NCI-H2196 (cell line): ENCODE results near the gene RAB6B.

Source experiments
- DNase-seq: peaks from one replicate; lab custom pipeline; 2025; ENCODE audit not compliant: unreplicated experiment; lab: John Stamatoyannopoulos, UW

The RAB6B gene

DNA sequence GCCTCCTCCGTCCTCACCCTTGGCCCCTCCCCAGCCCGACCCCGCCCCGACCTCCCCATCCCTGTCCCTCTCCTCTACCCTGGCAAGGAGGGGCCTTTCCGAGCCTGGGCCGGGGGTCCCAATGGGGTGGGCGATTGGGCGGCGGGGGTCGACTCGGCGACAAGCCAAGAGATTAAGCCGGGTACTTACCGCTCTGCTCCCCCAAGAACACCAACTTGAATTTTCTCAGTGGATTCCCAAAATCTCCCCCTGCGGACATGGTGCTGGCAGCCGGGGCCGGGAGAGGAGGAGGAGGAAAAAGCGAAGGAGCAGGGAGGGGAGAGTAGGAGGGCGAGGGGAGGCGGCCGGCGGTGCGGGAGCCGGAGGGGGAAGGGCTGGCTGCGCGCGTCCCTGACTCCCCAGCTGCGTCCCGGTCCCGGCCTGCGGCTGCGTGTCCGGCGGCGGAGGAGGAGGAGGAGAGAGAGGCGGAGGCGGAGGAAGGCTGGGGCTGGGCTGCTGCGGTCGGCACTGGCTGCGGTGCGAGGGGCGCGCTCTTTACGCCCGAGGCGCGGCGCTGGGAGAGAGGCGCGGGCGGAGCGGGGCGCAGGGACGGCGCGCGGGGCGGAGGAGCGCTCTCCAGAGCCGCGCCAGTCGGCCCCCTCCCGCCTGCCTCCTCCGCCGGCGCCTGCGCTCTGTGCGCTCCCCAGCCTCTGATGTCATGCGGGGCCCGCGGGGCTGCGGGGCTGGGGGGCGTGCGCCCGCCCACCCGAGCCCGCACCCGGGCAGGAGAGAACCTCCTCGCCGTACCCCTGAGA lies at the start of gene RAB6B:
TSS of gene RAB6B (minus strand) at position 675 of the 794 bp plus-strand sequence. CDS start at position 259, 416 bp downstream.
- DNase-seq, result peak; percentile 58

DNA sequence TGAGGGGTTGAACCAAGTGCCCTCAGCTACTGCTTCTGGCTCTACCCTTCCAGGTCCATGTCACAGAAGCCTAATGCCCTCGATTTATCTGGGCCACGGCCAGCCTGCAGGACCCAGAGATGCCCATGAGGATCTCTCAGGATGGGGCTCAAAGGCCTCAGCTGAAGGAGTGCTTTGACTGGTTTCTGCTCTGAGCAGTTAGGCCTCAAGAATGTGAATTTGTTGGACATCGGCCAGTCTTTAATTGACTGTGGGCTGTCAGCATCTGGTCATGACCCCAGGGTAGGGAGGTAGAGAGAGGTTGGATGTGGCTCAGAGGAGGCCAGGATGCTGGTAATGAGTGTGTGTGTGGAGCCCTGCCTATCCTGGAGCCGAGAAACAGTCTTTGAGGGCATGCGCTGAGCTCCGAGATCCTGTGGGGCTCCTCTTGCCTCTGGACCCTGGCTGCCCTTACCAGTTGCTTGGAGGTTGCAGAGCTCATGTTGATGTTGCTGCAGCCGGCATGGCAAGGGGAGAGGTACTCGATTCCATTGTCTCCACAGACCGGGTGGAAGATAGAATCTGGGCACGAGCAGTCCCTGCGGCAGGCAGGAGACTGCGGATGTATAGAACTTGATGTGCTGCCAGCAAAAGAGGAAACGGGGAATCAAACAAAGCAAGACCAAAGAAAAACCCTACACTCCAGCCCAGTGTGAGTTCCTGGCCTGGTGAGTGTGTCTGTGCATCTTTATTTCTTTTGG lies 49.1 kb upstream of the RAB6B start:
- peak; percentile 55 for DNase-seq

DNA sequence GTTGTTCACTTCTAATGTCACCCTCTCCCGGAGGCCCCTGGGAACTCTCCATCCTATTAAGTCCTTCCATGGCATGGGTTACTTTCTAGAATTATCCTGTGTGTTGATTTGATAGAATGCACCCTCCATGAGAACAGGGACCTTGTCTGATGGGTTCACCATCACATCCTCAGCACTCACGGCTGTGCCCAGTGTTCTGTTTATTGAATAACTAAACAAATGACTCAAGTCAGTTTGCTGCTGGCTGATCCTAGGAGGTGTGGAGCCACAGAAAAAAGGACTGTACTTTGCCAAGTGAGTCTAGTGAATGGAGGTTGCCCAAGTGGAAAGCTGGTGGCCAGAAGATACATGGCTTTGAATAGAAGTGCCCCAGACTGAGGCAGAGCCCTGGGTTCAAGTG lies 48.5 kb upstream of the RAB6B start:
- no peak for DNase-seq

DNA sequence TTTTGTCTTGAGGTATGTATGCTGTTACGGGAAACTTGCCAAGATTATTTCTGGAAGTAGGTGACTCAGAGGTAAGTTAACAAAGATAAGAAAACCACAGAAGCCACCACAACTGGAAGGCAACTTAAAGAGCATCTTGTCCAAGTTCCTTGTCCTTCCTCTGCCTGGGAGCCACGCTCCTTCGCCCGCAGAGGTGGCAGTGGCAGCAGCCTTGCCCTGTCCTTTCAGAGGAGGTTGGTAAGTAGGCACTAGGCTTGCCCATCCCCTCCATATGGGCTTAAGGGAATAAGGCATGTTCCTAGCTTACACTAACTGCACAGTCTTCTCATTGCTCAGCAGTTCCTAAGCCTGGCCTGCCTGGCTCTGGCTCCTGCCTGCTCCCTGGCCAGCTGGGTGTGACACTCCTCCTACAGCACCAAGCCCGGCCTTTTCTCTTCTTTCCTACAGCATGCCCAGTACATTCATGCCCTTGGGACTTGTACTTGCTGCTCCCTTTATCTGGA lies 48.0 kb upstream of the RAB6B start:
- peak; percentile 35 for DNase-seq

DNA sequence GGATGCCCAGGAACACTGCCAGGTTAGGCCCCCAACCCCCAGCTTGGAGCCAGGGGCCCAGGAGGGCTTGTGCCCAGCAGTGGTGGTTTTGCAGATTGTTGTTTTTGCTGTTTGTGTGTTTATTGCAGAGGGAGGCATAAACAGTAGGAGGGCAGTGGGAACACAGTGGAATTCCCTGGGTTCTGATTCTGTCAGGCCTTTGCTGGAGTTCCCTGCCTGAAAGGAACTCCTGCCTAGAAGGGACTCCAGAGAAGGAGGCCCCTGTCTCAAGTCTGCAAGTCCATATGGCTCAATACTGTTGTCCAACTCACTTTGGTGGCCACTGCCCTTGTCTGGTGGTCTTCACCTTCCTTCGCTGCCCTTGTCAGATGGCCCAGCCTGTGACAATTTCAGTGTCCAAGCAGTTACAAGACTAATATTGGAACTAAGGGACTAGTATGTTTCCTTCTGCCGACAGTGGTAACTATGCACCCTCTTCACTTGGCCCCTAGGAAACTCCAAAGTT lies 47.4 kb upstream of the RAB6B start:
- DNase-seq, result no peak

DNA sequence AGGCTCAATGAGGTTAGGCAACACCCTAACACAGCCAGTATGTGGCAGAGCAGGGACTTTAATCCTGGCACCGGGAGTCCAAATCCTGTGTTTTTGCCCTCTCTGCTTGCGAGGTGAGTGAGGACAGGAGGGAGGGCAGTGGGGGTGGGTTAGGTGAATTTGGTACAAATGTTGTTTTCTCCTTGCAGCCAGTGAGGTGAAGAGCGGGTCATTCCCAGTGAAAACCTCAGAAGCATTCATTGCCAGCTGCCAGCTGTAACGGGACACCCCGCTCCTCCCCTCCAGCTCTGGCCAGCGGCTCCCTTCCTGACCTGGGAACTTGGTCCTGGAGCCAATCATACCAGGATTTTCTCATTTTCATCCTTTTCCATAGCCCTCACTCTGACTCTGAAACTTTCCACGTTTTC lies 45.7 kb upstream of the RAB6B start:
- no peak for DNase-seq

DNA sequence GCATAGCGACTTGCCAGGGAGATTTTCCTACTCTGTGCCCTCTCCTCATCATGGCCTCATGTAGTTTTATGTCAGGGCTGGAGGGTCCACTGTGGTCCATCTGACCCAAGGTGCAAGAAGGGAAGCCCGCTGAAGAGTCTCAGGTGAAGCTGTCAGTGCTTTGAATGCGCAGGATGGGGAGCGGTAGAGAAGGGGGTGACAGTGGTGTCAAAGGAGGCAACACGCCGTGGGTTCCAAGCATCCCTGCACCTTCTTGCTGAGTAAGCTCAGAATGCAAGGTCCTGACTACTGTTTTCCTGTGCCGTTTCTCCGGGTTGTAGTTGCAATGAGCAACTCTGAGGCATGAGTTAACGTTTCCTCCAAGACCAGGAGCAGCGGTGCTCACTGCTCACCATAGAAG lies 44.9 kb upstream of the RAB6B start:
- no peak for DNase-seq

DNA sequence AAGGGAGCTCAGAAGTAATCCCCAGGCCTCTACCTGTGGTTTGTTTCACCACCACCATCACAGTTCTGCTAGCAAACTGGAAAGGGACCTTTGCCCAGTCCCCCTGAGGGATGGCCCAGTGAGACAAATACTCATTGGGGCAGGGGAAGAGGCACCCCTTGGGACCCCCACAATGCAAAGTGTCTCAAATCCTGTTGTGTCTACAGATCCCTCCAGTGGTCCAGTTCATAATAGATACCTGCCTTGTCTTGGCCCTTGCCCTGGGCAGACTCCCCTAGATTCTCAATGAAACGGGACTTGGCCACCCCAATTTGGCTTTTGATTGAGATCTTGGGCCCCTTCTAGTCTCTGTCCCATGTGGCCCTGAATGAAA lies 43.8 kb upstream of the RAB6B start:
- DNase-seq, result no peak

DNA sequence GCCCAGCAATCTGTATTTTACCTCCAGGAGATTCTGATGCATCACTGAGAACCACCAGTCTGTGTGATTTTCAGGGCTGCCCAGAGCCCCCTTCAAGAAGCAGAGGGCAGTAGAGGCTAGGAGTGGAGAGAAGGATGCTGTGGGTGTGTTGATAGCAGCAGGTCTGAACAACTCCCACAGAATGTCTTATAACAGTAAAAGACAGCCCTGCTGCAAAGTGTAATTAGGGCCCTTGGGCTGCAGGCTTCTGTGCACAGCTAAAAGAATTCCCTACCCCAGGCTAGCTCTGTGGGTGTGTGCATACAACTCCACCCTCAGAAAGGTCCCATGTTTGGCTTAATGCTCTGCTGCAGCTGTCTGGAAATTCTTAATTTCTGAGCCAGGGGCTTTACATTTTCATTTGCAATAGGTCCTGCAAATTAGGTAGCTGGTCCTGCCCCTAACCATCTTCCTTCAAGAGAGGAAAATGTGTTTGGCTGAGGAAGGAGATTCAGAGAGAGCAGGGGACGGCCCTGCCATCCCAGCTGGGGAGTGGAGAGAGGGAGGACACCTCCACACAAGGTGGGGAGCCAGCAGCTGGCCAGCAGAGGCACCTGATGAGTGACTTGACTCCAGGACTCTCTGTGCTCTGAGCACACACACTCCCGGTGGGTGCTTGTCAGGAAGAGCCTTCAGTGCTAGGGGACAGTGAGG lies 43.2 kb upstream of the RAB6B start:
- DNase-seq, result no peak

DNA sequence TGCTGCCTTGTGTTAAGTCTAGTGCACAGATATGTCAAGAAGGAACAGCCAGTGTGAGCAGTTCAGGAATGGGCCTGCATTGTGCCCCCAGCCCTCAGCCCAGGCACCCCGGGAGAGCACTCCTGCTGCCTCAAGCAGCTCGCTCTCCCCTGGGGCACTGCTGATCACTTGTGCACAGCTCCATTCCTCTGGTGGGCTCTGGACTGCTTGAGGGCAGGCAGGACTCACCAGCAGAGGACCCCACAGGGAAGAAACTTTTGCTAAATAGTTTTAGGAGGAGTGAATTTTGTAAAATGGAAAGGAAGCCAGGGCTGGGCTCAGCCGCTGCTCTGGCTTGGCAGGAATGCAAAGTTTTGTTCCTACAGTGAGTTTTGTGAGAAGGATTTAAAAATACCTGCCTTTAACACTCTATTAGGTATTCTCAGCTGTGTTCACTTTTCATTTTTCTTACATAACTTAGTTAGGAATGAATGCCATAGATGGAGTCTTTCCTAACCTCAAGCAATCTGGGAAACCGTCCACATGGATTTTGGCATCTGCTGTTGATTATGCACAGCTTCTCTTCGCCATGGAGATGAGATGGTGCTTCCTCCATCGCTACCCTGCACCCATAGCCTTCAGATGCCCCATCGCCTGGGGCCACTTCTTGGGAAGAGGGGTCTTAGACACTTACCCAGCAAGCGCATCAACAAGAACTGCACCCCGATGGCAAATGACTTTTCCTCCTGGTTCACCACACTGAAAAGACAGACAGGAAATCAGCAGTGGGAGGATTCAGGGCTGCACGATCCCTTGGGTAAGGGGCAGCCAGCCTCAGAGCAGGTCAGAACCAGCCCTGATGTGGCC lies 42.3 kb upstream of the RAB6B start:
- no peak for DNase-seq

DNA sequence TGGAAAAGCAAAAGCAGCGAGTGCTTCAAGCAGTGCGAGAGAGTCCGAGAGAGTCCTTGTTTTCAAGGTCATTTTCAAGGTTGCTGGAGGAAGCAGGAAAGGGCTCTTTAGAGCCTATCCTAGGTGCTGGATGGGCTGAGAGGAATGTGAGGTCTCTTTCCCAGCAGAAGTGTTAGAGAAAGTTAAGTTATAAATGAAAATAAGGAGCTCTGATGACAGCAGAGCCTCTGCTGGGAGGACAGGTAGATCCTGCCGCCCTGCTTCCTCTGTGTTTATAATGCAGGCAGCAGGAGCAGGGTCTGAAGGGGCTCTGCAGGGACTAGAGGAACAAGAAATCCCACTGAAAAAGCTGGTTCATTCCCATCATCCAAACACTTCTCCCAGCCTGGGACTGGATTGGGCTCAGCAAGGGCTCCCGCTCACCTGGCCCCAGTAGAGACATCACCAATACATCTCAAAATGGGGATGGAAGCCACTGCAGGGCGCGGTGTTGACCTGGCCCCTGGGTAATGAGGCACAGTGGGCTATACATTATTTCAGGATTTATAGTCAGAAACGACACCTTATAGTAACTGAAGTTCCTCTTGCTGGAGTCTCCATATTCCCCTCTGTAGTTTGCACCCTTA lies 41.5 kb upstream of the RAB6B start:
- no peak for DNase-seq

DNA sequence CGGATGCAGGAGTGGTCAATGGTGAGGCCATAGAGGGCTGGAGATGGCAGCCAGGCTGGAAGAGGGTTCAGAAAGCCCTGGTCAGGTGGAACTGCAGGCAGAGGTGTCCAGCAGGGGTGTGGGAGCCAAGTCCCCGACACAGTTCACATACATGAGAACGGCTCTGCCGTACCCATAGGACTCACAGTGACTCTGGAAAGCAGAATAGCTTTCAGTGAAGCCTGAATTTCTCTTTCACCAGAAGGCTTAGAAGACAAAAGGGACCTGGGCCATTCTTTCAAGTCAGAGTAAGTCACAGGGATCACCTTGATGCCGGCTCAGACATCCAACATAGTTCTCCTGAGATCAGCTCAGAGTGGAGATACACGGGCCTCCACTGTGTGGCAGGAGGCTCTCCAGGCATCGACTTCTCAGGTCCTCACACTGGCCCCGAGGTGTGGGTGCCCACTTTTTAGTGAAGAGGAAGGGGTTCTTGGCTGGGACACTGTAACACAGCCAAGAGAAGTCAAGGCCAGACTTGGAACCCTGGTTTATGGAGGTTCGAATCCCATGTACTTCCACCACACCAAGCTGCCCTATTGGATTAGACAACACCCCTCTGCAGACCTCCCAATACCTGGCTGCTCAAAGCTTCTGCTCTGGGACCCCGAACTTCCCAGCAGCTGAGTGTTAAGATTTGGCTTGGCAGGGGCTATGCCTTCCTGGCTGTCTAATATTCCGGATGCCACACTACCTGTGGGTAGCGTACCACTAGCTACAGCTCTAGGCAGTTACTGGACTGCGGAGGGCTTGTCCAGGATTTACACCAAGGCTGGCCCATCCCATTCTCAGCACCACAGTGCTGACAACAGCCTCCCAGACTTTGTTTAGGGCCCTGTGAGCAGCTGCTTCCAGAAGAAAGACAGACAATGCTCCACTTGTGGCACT lies 40.4 kb upstream of the RAB6B start:
- DNase-seq, result no peak

DNA sequence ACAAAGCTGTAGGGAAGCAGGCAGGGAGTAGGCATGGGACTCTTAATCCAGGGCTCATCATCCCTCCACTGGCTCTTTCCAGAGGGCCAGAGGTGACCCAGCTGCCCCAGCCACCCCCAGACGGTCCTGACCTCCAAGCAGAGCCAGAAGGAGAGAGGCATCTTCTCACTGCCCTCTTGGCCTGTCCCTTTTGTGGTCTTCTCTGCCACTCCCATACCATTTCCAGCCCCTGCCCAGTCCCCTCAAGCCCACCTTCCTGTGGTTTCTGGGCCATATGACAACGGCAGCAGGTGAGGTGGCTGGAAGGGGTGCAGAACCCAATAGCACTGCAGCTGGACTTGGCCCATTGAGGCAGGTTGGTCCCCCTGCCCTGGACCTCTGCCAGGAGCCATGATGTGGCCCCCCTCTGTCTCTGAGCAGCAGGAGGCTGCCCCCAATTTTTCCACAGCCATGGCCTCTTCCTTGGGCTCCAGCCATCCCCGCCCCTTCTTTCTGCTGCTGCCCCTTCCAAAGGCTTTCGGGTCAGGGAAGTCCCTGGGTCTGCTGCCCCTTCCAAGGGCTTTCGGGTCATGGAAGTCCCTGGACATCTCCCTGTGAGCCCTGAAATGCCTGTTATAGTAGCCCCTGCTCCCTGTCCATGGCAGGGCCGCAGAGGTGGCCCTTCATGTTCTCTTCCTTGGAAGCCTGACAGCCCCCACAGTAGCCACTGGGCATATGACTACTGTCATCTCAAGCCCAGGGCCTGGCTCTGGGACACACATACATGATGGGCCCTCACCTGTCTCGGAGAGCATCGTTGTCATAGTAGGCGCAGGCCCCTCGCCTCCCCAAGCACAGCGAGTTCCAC lies 39.5 kb upstream of the RAB6B start:
- DNase-seq, result no peak

DNA sequence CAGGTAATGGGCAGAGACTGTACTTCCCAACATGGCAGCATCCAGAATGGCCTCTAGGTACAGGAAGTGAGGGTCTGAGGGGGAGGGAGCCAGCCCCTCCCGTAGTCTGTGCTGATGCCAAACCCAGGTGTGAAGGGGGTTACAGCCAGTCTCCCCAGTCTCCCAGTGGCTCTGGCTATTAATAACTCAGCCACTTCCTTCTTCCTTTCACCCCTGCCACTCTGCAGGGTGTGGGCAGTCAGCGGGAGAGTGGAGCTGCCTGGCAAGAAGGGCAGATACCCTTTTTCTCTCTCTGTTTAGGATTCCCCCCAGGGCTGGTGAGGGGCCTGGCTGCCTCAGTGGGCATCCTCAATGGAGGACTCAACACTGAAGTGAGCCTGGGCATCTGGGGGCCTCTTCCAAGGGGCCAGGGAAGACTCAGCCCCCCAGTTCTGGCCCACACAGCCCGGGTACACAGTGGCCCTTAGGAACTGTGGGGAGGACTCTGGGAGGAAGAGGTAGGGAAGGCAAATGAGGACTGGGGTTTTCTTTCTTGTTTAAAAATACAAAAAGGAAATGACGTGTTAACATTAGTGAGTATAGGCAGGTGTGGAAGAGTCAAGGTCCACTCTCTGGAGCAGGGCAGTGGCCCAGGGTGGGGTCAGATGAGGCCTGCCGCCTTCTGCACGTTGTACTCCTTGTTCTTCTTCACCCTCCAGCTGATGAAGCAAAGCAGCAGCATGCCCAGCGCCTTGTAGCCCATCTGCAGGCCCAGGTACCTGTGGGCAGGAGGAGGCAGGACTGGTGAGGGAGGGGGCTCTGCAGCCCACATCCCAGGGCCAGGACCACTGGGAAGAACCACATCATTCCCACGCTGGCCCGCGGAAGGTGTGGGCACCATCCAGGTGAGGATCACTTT lies 38.6 kb upstream of the RAB6B start:
- DNase-seq, result no peak

DNA sequence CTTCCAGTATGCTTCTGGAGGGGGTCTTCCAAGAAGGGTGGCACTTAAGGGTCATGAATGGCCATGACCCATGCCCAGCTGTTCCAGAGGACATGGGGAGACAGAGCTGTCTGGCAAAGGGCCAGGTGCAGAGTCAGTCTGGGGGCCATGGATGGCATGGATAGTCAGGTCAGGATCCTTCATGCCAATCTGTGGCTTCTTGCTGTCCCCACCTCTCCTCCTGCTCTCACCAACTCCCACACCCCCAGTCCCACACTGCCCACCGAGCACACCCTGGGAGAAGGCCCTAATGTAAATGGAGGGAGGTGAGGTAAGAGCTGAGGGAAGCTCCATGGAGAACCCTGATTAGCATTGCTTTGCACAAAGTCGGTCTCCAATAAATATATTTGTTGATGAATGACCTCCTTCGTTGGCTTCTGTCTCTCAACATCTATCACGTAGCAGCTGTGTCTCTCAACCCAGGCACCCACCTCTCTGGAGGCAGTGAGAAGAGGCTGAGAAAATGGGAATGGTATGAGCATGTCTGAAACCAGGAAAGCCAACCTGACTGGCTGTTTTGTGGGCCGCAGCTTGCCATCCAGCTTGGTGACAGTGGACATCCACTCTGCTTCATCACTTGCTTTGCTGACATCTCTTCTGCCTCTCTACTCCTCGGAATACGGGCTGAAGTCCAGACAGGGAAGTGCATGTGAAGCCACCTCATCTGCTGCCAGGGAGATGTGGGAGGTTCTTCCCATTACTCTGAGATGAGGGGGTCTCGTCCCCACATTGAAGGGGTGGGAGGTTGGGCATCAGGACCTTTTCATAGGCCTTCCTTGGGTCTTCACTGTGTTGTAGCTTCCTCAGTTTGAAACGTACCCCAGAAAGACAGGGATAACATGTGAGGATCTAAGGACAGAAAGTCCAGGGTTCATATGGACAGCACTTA lies 37.7 kb upstream of the RAB6B start:
- DNase-seq, result no peak

DNA sequence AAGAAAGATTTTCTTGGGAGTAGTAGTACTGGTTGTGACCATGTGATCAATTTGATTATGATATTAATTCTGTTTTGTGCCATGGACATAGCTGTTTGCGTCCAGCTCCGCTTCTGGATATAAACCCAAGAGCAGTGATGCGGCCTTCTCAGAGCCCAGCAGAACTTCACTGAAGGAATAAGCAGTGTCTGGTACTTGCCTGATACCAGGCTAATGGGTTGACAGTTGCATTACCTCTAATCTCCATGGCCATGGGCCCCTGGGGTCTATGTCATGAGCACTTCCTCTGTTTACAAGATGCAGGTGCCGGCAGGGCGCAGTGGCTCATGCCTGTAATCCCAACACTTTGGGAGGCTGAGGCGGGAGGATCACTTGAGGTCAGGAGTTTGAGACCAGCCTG lies 36.3 kb upstream of the RAB6B start:
- DNase-seq, result no peak
